ENCODE measurements around the gene KRT76. TPM values are rescaled to one million over a fixed set of nuclear protein-coding genes. Genes with fewer than 3 reads are reported as not detected.

KRT76 gene
- total RNA-seq, 1 donor from 2014 or later, result not detected

DNA sequence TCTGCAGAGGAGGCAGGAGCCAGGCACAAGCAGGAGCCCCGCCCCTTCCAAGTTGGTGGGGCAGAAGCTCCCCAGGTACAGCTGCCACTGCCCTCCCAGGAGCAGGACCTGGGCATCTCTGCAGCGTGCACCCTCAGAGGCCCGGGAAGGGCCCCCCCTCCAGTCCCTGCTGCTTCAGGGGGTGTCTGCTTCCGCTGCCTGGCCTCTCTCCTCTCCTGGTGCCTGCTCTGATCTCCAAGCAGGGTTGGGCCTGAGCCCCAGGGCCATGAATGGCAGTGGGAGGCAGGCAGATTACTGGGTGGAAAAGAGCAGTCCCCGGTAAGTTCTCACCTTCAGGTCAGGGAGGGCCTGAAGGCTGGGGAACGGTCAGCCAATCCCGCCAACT, 35.0 kb downstream of the KRT76 start:
- intact Hi-C loops (cut with DNase I), result no loop called here

DNA sequence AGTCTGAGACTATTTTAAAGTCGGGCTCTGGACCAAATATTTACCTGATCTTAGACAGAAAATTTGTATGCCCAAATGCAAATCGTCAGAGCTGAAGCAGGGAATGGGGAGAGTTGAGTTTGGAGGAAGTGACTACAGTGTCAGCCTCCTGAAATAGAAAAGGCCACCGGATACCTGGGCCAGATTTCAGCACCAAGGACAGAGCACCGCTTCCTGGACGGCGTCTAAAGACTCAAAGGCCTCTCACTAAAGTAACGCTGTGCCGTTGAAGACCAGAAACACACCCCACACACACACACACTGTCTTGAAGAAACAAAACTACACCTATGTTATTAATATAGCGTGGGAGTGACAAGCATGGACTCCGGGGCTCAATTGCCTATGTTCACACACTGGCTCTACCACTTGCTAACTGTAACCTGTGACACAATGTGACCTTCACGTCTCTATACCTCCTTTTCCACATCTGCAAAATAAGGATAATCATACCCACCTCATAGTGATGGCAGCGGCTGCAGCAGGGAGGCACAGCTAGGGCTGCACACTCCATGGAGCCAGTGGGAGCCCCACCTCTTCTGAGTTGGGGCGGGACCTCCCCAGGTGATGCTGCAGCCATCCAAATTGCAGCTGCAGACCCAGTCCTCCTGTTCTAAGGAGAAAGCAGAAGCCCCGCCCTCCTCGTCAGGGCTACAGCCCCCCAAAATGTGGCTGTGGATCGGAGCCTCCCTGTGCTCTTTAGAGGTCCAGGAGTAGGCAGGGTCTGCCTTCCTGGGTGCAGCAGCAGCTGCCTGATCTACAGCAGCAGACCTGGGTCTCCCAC, 35.6 kb downstream of the KRT76 start:
- H3K27ac ChIP-seq, result no peak overlapping the region
- TF ChIP-seq POLR2AphosphoS5 (IDR thresholded peaks at IDR 0.05; ENCODE audit: insufficient read depth in 1 of 2, low read depth in 1 of 2) (no peak), POLR2A (IDR thresholded peaks at IDR 0.05) (no peak)
- TF ChIP-seq, protein P1, sequence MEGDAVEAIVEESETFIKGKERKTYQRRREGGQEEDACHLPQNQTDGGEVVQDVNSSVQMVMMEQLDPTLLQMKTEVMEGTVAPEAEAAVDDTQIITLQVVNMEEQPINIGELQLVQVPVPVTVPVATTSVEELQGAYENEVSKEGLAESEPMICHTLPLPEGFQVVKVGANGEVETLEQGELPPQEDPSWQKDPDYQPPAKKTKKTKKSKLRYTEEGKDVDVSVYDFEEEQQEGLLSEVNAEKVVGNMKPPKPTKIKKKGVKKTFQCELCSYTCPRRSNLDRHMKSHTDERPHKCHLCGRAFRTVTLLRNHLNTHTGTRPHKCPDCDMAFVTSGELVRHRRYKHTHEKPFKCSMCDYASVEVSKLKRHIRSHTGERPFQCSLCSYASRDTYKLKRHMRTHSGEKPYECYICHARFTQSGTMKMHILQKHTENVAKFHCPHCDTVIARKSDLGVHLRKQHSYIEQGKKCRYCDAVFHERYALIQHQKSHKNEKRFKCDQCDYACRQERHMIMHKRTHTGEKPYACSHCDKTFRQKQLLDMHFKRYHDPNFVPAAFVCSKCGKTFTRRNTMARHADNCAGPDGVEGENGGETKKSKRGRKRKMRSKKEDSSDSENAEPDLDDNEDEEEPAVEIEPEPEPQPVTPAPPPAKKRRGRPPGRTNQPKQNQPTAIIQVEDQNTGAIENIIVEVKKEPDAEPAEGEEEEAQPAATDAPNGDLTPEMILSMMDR (IDR thresholded peaks at IDR 0.05), result no peak
- no peak for DNase-seq (ENCODE audit: extremely low spot score in 2 of 2)
- H3K4me3 ChIP-seq, result no peak overlapping the region
- intact Hi-C loops (cut with DNase I), result no loop called here
- no peaks in the 10 kb centered on the region for H3K36me3 ChIP-seq
- H3K9me3 ChIP-seq, result no peaks in the 10 kb centered on the region
- H3K4me1 ChIP-seq, result no peaks in the 10 kb centered on the region
- no peaks in the 10 kb centered on the region for H3K27me3 ChIP-seq

More for the DNA sequence above, 35.0 kb downstream of the KRT76 start:
- TF ChIP-seq, protein P1 (IDR thresholded peaks at IDR 0.05), result no peak
- no peak for TF ChIP-seq POLR2A (IDR thresholded peaks at IDR 0.05)
- no peak for TF ChIP-seq POLR2AphosphoS5 (IDR thresholded peaks at IDR 0.05; ENCODE audit: insufficient read depth in 1 of 2, low read depth in 1 of 2)
- H3K4me1 ChIP-seq, result no peaks in the 10 kb centered on the region
- H3K27ac ChIP-seq, result no peak overlapping the region
- no peak overlapping the region for H3K4me3 ChIP-seq
- H3K27me3 ChIP-seq, result no peaks in the 10 kb centered on the region
- H3K36me3 ChIP-seq, result no peaks in the 10 kb centered on the region
- no peak for DNase-seq (ENCODE audit: extremely low spot score in 2 of 2)
- no peaks in the 10 kb centered on the region for H3K9me3 ChIP-seq

DNA sequence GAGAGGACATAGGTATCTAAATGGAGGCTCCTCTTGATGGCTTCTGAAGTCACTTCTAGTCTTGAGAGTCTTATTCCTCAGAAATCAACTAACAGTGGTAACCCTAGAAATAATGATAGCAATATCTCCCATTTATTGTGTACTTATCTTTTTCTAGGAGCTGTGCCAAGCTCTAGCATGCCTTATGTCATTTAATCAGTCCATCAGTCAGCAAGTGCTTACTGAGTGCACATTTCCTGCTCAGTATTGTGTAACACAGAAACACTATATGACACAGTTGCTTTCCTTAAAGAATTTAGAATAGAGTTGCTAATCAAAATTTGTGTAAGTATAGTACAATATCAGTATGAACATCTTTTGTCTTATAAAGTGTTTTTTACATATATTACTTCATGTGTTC, 36.6 kb downstream of the KRT76 start:
- Histone ChIP-seq H3K27ac (no peak overlapping the region), H3K36me3 (no peaks in the 10 kb centered on the region), H3K4me1 (no peaks in the 10 kb centered on the region), H3K27me3 (no peaks in the 10 kb centered on the region), H3K9me3 (no peaks in the 10 kb centered on the region), H3K4me3 (no peak overlapping the region)
- intact Hi-C loops (cut with DNase I), result no loop called here
- TF ChIP-seq POLR2A (IDR thresholded peaks at IDR 0.05) (no peak), POLR2AphosphoS5 (IDR thresholded peaks at IDR 0.05; ENCODE audit: insufficient read depth in 1 of 2, low read depth in 1 of 2) (no peak)
- TF ChIP-seq, protein P1 (IDR thresholded peaks at IDR 0.05), result no peak
- DNase-seq (ENCODE audit: extremely low spot score in 2 of 2), result no peak

DNA sequence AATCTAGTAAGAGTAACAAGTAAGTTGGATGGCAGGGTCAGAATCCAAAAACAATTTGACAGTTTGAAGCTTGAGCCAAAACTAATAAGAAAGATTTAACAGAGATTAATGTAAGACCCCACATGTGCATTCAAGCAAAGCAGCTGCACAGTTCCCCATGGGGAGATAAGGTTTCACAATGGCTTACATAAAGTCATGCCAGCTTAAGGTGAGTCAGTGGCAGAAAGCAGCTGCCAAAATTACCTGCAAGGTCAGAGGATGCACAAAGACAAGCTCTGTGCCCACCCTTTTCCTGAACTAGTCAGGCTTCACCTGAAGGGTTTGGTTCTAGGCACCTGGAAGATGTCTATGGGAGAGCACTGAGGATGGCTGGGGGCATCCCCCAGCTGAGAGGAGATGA, 37.2 kb downstream of the KRT76 start:
- no peak for TF ChIP-seq POLR2A (IDR thresholded peaks at IDR 0.05)
- H3K4me1 ChIP-seq, result no peaks in the 10 kb centered on the region
- no peaks in the 10 kb centered on the region for H3K27me3 ChIP-seq
- no peak overlapping the region for H3K27ac ChIP-seq
- DNase-seq (ENCODE audit: extremely low spot score in 2 of 2), result no peak
- no peaks in the 10 kb centered on the region for H3K36me3 ChIP-seq
- no peaks in the 10 kb centered on the region for H3K9me3 ChIP-seq
- no peak overlapping the region for H3K4me3 ChIP-seq
- intact Hi-C loops (cut with DNase I), result no loop called here

DNA sequence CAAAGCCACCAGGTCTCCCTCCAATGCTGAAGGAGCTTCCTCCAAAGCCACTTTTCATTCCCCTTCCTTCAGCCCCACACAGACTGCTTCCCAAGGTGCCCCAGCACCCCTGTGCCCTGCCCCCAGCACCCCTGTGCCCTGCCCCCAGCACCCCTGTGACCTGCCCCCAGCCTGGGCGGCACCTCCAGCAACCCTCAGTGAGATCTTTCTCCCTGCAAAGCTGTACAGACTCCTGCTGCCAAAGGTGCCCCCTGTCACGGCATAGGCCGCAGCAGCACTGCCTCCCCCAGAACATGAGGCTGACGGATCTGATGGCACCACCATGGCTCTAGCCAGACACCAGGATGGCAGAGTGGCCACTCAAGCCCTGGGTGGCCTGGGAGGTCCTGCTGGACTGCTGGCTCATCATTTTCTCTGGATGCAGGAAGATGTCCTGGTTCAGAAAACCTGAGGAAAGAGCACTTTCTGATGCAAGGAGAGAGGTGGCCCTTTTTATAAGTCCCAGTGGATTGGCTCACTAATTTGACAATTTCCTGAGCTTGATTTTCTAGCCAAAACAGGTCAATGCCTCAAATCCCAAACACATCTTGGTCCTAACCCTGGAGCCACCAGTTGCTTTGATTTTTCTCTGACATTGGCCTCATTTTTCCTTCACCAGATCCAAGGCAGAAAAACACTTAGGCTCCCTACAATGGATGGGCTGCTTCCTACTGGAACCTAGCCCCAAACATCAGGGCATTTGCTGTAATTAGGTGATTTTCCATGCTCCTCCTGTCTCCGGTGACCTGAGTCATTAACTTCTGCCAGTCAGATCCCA, 41.1 kb downstream of the KRT76 start:
- intact Hi-C loops (cut with DNase I), result no loop called here
- Histone ChIP-seq H3K4me3 (no peak overlapping the region), H3K36me3 (no peaks in the 10 kb centered on the region), H3K27ac (no peak overlapping the region), H3K27me3 (no peaks in the 10 kb centered on the region), H3K9me3 (no peaks in the 10 kb centered on the region), H3K4me1 (no peaks in the 10 kb centered on the region)
- TF ChIP-seq POLR2A (IDR thresholded peaks at IDR 0.05), result no peak
- no peak for TF ChIP-seq POLR2AphosphoS5 (IDR thresholded peaks at IDR 0.05; ENCODE audit: insufficient read depth in 1 of 2, low read depth in 1 of 2)
- TF ChIP-seq, protein P1 (IDR thresholded peaks at IDR 0.05), result no peak
- no peak for DNase-seq (ENCODE audit: extremely low spot score in 2 of 2)
